Stimulated activated naive CD8-positive, alpha-beta T cell treated with anti-CD3 and anti-CD28 coated beads, Interleukin-15, Interleukin-2, amounts not matched to agents 100 ng/mL and 50 ng/mL, for 24 hours (primary cell): ENCODE measurements around the gene ZYG11A.
A peak's percentile ranks its signal among the peaks of the same experiment; 100 is the strongest.

ENCODE experiments used
- H3K27ac Mint-ChIP-seq: one replicate; pipeline ENCODE4 v1.8.0; 2021; ENCODE audit warnings: mild to moderate bottlenecking, mixed read lengths
- H3K27me3 Mint-ChIP-seq: one replicate; pipeline ENCODE4 v1.8.0; 2021; ENCODE audit warnings: mixed read lengths
- H3K36me3 Mint-ChIP-seq: one replicate; pipeline ENCODE4 v1.8.0; 2021; ENCODE audit warnings: low read depth, mixed read lengths
- H3K4me1 Mint-ChIP-seq: one replicate; pipeline ENCODE4 v1.8.0; 2021; ENCODE audit warnings: low read depth, mixed read lengths
- H3K4me3 Mint-ChIP-seq: one replicate; pipeline ENCODE4 v1.8.0; 2021; ENCODE audit warnings: mild to moderate bottlenecking, mixed read lengths
- H3K9me3 Mint-ChIP-seq: one replicate; pipeline ENCODE4 v1.8.0; 2021; ENCODE audit warnings: mixed read lengths

ZYG11A gene

DNA sequence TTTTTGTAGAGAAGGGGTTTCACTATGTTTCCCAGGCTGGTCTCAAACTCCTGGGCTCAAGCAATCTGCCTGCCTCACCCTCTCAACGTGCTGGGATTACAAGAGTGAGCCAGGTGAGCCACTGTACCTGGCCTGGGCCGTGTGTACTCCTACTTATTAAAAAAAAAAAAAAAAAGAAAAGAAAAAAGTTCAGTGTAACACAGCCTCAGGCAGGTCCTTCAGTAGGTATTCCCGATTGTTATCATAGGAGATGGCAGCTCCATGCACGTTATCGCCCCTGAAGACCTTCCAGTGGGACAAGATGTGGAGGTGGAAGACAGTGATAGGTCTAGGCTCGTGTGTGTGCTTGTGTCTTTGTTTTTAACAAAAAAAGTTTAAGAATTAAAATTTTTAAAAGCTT lies 75.6 kb downstream of the ZYG11A start:
- Mint-ChIP-seq H3K4me1 (peaks cover 26% of the 10 kb centered on the region), H3K27ac (no peak overlapping the region), H3K36me3 (peaks cover 2% of the 10 kb centered on the region), H3K4me3 (no peak overlapping the region), H3K9me3 (no peaks in the 10 kb centered on the region), H3K27me3 (no peaks in the 10 kb centered on the region)

- peak overlapping the region; percentile 65 for H3K27ac Mint-ChIP-seq
Measured at GRCh38 chr1:52919051-52919722, 76.6 kb downstream of the ZYG11A start.

DNA sequence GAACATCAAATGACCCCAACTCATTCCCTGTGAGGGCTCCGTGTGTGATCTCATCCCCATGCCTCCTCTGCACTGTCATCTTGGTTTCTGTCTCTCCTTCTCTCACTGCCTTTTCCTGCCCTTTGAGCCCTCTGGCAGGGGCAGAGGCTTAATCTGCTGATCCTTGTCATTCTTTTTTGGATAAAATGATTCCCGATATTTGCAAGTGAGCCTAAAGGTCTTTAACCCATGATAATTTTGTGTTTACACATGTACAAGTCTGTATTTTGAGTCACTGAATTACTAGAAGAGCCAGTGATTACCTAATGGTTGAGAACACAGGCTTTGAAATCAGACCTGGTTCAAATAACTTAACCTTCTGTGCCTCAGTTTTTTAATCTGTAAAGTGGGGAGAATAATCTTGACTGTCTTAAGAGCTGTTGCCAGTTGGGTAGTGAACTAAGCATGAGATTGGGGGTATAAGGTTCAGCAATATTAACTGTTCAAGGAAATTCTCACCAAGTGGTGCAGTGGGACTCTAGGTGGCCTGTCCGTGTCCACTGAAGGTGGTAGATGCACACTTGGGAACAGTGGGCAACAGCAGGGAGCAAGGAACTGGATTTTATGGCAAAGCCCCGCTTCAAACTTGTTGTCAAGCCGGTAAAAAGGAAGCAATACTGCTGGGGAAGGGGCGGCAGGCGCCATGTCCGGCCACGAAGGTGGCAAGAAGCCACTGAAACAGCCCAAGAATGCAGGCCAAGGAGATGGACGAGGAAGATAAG lies 77.3 kb downstream of the ZYG11A start:
- H3K36me3 Mint-ChIP-seq: no peaks in the 10 kb centered on the region
- peak overlapping the region; percentile 35 for H3K4me3 Mint-ChIP-seq
- peak overlapping the region; percentile 65 for H3K27ac Mint-ChIP-seq
- peaks cover 26% of the 10 kb centered on the region for H3K4me1 Mint-ChIP-seq
- no peaks in the 10 kb centered on the region for H3K27me3 Mint-ChIP-seq
- no peaks in the 10 kb centered on the region for H3K9me3 Mint-ChIP-seq

More at GRCh38 chr1:52919051-52919722, 76.6 kb downstream of the ZYG11A start:
- Mint-ChIP-seq H3K36me3 (no peaks in the 10 kb centered on the region), H3K9me3 (no peaks in the 10 kb centered on the region), H3K27me3 (no peaks in the 10 kb centered on the region), H3K4me3 (no peak overlapping the region), H3K4me1 (peaks cover 26% of the 10 kb centered on the region)

GRCh38 chr1:52920791-52921291 lies 78.3 kb downstream of the ZYG11A start:
- Mint-ChIP-seq H3K27ac (no peak overlapping the region), H3K36me3 (no peaks in the 10 kb centered on the region), H3K9me3 (no peaks in the 10 kb centered on the region)

GRCh38 chr1:52925571-52926005 lies 83.0 kb downstream of the ZYG11A start:
- Mint-ChIP-seq H3K9me3 (no peaks in the 10 kb centered on the region), H3K27ac (no peak overlapping the region), H3K27me3 (peaks cover 11% of the 10 kb centered on the region), H3K4me1 (peaks cover 30% of the 10 kb centered on the region), H3K36me3 (no peaks in the 10 kb centered on the region), H3K4me3 (no peak overlapping the region)

More at GRCh38 chr1:52920791-52921291, 78.3 kb downstream of the ZYG11A start:
- Mint-ChIP-seq H3K4me1 (peaks cover 26% of the 10 kb centered on the region), H3K27me3 (no peaks in the 10 kb centered on the region), H3K4me3 (peak overlapping the region; percentile 86)

GRCh38 chr1:52926864-52927211 lies 84.3 kb downstream of the ZYG11A start:
- Mint-ChIP-seq H3K4me3 (peak overlapping the region; percentile 85), H3K36me3 (no peaks in the 10 kb centered on the region), H3K9me3 (no peaks in the 10 kb centered on the region), H3K4me1 (peaks cover 23% of the 10 kb centered on the region), H3K27ac (peak overlapping the region; percentile 45), H3K27me3 (peaks cover 11% of the 10 kb centered on the region)

DNA sequence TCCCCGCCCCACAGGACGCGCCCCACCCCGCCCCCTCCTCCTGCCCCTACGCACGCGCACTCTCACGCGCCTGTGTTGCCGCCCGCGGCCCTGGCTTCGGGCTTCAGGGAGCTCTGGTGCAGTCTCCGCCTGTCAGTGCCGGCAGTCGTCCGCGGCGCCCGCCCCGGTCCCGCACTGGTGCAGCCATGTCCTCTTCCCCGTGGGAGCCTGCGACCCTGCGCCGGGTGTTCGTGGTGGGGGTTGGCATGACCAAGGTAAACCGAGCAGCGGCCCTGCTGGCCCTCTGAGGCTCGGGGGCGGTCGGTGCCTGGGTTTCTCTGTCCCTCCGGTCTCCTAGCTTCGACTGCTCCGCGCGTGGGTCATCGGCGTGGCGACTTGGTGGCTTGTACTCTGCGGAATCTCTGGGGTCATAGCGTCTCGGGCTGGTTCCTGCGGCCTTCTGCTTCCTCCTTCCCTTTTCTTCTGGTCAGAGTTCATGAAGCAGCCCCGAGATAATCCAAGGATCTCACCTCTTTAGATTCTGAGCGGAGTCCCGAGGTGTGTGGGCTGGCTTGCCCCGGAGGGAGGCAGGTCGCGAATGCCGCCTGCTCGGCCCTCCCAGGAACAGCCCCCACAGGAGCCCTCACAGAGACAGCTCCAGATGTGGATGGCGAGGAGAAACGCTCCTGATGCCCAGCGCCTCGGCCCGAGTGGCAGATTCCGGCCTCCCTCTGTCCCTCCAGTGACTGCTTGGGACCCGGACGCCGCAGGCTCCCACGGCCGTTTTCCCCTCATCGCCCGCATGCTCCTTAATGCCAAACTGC lies 84.9 kb downstream of the ZYG11A start, which contains the start of gene SCP2:
SCP2 (plus strand) TSS at position 65 of the 803 bp plus-strand sequence; CDS start at position 186, 121 bp downstream.
- Mint-ChIP-seq H3K9me3 (no peaks in the 10 kb centered on the region), H3K27me3 (peaks cover 11% of the 10 kb centered on the region), H3K4me1 (peaks cover 20% of the 10 kb centered on the region), H3K4me3 (peak within 1 kb of the TSS; percentile 85), H3K36me3 (no peaks in the 10 kb centered on the region), H3K27ac (peak within 1 kb of the TSS; percentile 77)

DNA sequence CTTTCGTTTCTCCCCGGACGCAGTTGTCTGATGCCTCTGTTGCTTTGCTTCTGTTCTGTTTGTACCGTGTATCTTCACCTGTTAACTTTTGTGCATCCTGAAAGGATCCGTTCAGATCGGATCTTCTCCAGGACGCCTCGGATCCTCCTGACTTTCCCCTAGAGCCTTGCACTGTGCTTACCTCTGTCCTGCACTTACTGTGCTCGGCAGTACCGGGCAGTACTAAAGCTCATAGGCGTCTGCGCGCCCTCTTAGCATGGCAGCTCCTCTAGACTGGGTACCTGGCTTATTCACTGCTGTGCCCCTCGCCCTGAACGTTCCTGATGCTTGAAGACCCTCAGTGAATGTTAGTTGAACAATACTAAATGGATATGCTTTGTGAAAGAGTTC lies 85.5 kb downstream of the ZYG11A start:
- H3K36me3 Mint-ChIP-seq: no peaks in the 10 kb centered on the region
- H3K4me3 Mint-ChIP-seq: peak overlapping the region; percentile 85
- H3K9me3 Mint-ChIP-seq: no peaks in the 10 kb centered on the region

GRCh38 chr1:52929019-52929418 lies 86.5 kb downstream of the ZYG11A start:
- Mint-ChIP-seq H3K36me3 (no peaks in the 10 kb centered on the region), H3K9me3 (no peaks in the 10 kb centered on the region), H3K27me3 (peaks cover 11% of the 10 kb centered on the region), H3K4me1 (peaks cover 17% of the 10 kb centered on the region), H3K27ac (no peak overlapping the region), H3K4me3 (no peak overlapping the region)

More for the DNA sequence above, 85.5 kb downstream of the ZYG11A start:
- Mint-ChIP-seq H3K27ac (peak overlapping the region; percentile 77), H3K4me1 (peaks cover 17% of the 10 kb centered on the region), H3K27me3 (peaks cover 11% of the 10 kb centered on the region)

- Mint-ChIP-seq H3K4me1 (no peaks in the 10 kb centered on the region), H3K27ac (no peak overlapping the region), H3K9me3 (no peaks in the 10 kb centered on the region), H3K4me3 (no peak overlapping the region), H3K27me3 (no peaks in the 10 kb centered on the region), H3K36me3 (no peaks in the 10 kb centered on the region)
Measured at GRCh38 chr1:52937433-52938182, 95.0 kb downstream of the ZYG11A start.

- no peak overlapping the region for H3K27ac Mint-ChIP-seq
Measured at GRCh38 chr1:52938183-52938451, 95.6 kb downstream of the ZYG11A start.

DNA sequence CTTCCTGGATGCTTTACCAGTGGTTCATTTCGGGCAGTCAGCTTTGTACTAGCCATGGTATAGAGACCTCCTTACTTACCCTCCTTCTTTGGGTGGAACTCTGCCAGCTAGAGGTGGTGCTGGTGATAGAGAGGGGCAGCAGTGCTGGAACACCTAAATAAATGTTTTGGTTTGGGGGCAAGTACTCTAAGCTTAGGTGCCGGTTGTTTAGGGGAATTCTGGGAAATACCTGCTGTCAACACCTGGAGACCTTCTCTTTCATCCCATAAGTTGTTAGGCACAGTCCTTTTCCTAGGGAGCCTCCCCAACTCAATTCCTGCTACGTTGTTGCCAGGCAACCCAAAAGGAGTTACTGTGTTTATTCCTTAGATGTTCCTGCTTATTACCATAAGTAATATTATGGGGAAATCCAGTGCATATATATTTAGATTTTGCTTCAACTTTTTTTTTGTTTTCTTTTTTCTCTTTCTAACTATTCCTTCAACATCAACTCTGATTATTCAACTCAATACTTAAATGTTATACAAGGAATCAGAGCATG lies 101.4 kb downstream of the ZYG11A start:
- Mint-ChIP-seq H3K36me3 (no peaks in the 10 kb centered on the region), H3K4me3 (no peak overlapping the region), H3K4me1 (peaks cover 5% of the 10 kb centered on the region), H3K27me3 (no peaks in the 10 kb centered on the region), H3K27ac (no peak overlapping the region), H3K9me3 (no peaks in the 10 kb centered on the region)

More at GRCh38 chr1:52938183-52938451, 95.6 kb downstream of the ZYG11A start:
- no peaks in the 10 kb centered on the region for H3K9me3 Mint-ChIP-seq
- H3K27me3 Mint-ChIP-seq: no peaks in the 10 kb centered on the region
- no peaks in the 10 kb centered on the region for H3K4me1 Mint-ChIP-seq
- H3K36me3 Mint-ChIP-seq: no peaks in the 10 kb centered on the region
- H3K4me3 Mint-ChIP-seq: no peak overlapping the region

DNA sequence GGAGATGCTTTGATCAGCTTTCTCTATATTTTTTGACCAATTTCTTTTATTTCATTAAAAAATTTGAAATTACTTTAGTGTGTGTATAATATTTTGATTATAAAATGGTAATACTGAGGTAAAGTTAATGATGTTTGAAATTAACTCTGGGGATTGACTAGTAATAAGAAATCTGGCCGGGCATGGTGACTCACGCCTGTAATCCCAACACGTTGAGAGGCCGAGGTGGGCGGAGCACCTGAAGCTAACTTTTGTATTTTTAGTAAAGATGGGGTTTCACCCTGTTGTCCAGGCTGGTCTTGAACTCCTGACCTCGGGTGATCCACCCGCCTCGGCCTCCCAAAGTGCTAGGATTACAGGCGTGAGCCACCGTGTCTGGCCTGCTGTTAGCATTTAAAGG lies 102.0 kb downstream of the ZYG11A start:
- Mint-ChIP-seq H3K27me3 (no peaks in the 10 kb centered on the region), H3K27ac (no peak overlapping the region), H3K9me3 (no peaks in the 10 kb centered on the region), H3K4me3 (no peak overlapping the region), H3K4me1 (peaks cover 5% of the 10 kb centered on the region), H3K36me3 (peaks cover 5% of the 10 kb centered on the region)
